Astrocyte (in vitro differentiated cells and primary cell): ENCODE results near the gene PTPRM. TPM values are rescaled to one million over a fixed set of nuclear protein-coding genes. Genes with fewer than 3 reads are reported as not detected.

Experiments
- DNase-seq: peaks from one replicate; pipeline ENCODE4 v3.0.0-alpha.2; 2010; ENCODE audit warnings: low read depth
- FAIRE-seq: peaks from 2 replicates; lab custom pipeline; 2011; peaks lifted over from hg19 to GRCh38; lab: Jason Lieb, UNC
- H2AFZ ChIP-seq: 2 replicates; pipeline ENCODE4 v1.6.0; 2012; ENCODE audit warnings: low read depth, low read length, inconsistent platforms
- H3K27ac ChIP-seq: 2 replicates; pipeline ENCODE4 v1.5.1; 2011; ENCODE audit warnings: low read depth, low read length, inconsistent platforms
- H3K27me3 ChIP-seq: 2 replicates; pipeline ENCODE4 v1.6.0; 2011; ENCODE audit warnings: low read length, inconsistent platforms; ENCODE audit not compliant: insufficient read depth
- H3K36me3 ChIP-seq: 2 replicates; pipeline ENCODE4 v1.5.1; 2011; ENCODE audit warnings: low read length, inconsistent platforms; ENCODE audit not compliant: insufficient read depth
- H3K4me1 ChIP-seq: 2 replicates; pipeline ENCODE4 v1.5.1; 2011; ENCODE audit warnings: low read length, inconsistent platforms; ENCODE audit not compliant: insufficient read depth
- H3K4me2 ChIP-seq: 2 replicates; pipeline ENCODE4 v1.6.0; 2012; ENCODE audit warnings: low read length, inconsistent platforms
- H3K4me3 ChIP-seq: 2 replicates; pipeline ENCODE4 v1.5.1; 2011; ENCODE audit warnings: low read depth, mild to moderate bottlenecking, low read length, inconsistent platforms; ENCODE audit not compliant: insufficient read depth
- H3K79me2 ChIP-seq: 2 replicates; pipeline ENCODE4 v1.6.0; 2012; ENCODE audit warnings: mild to moderate bottlenecking, low read length, inconsistent platforms; ENCODE audit not compliant: insufficient read depth
- H3K9ac ChIP-seq: 2 replicates; pipeline ENCODE4 v1.6.0; 2012; ENCODE audit warnings: mild to moderate bottlenecking, low read length, inconsistent platforms
- H3K9me3 ChIP-seq: 2 replicates; pipeline ENCODE4 v1.5.1; 2012; ENCODE audit warnings: low read depth, mild to moderate bottlenecking, low read length, inconsistent platforms; ENCODE audit not compliant: insufficient read depth
- H4K20me1 ChIP-seq: 2 replicates; pipeline ENCODE4 v1.6.0; 2012; ENCODE audit warnings: low read length, inconsistent platforms; ENCODE audit not compliant: insufficient read depth
- H3K27ac Mint-ChIP-seq: one replicate; pipeline ENCODE4 v1.8.0; 2021; ENCODE audit warnings: mild to moderate bottlenecking, mixed read lengths; ENCODE audit not compliant: unreplicated experiment
- H3K27me3 Mint-ChIP-seq: one replicate; pipeline ENCODE4 v1.8.0; 2021; ENCODE audit warnings: low read depth, mixed read lengths; ENCODE audit not compliant: unreplicated experiment
- H3K36me3 Mint-ChIP-seq: one replicate; pipeline ENCODE4 v1.8.0; 2021; ENCODE audit warnings: low read depth, mixed read lengths; ENCODE audit not compliant: unreplicated experiment
- H3K4me1 Mint-ChIP-seq: one replicate; pipeline ENCODE4 v1.8.0; 2021; ENCODE audit warnings: low read depth, mixed read lengths; ENCODE audit not compliant: unreplicated experiment
- H3K4me3 Mint-ChIP-seq: one replicate; pipeline ENCODE4 v1.8.0; 2021; ENCODE audit warnings: mild to moderate bottlenecking, moderate library complexity, mixed read lengths; ENCODE audit not compliant: unreplicated experiment
- H3K9me3 Mint-ChIP-seq: one replicate; pipeline ENCODE4 v1.8.0; 2021; ENCODE audit warnings: mild to moderate bottlenecking, mixed read lengths; ENCODE audit not compliant: unreplicated experiment
- EZH2 ChIP-seq: IDR thresholded peaks from 2 replicates; pipeline ENCODE4 v1.6.1; 2012; ENCODE audit warnings: mild to moderate bottlenecking, low read length, inconsistent platforms; ENCODE audit not compliant: insufficient read depth
- total RNA-seq: library from RNA; stranded (reverse); gene quantifications from 2 replicates; pipeline ENCODE4 v1.2.1, GENCODE V29; 2021
- TF ChIP-seq, protein P1 (sequence below): IDR thresholded peaks from 2 replicates; pipeline ENCODE4 v1.5.1; 2011; ENCODE audit warnings: low read depth, mild to moderate bottlenecking, inconsistent platforms, low read length, moderate library complexity; ENCODE audit not compliant: insufficient read depth

The PTPRM gene
- total RNA-seq, 1 donor from 2014 or later, result 59.6 TPM

DNA sequence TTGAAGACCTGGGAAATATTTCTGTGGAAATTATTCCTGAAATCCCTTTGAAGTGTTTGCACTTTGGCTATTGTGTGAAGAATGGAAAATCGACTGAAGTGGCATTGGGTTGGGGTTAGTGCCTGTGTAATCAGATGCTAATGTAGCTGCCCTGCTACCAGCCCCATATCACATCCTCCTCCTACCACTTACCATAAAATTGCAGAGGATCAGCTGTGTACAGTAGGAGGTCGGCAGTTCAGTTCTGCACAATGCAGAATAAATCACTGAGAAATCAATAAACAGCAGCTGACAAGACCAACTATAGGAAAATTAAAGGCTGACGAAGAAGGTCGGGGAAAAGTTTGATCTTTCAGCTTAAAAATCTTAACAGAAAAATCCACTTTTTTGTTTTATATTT, 440.9 kb downstream of the PTPRM start:
- H3K27me3 Mint-ChIP-seq, result no peaks in the 10 kb centered on the region
- no peaks in the 10 kb centered on the region for H3K9me3 Mint-ChIP-seq
- TF ChIP-seq EZH2, result no peak
- TF ChIP-seq, protein P1, sequence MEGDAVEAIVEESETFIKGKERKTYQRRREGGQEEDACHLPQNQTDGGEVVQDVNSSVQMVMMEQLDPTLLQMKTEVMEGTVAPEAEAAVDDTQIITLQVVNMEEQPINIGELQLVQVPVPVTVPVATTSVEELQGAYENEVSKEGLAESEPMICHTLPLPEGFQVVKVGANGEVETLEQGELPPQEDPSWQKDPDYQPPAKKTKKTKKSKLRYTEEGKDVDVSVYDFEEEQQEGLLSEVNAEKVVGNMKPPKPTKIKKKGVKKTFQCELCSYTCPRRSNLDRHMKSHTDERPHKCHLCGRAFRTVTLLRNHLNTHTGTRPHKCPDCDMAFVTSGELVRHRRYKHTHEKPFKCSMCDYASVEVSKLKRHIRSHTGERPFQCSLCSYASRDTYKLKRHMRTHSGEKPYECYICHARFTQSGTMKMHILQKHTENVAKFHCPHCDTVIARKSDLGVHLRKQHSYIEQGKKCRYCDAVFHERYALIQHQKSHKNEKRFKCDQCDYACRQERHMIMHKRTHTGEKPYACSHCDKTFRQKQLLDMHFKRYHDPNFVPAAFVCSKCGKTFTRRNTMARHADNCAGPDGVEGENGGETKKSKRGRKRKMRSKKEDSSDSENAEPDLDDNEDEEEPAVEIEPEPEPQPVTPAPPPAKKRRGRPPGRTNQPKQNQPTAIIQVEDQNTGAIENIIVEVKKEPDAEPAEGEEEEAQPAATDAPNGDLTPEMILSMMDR, result no peak
- Histone ChIP-seq H3K79me2 (no peaks in the 10 kb centered on the region), H2AFZ (no peak overlapping the region), H3K27me3 (no peaks in the 10 kb centered on the region), H3K4me1 (peaks cover 3% of the 10 kb centered on the region), H3K9me3 (no peaks in the 10 kb centered on the region), H3K9ac (no peak overlapping the region), H4K20me1 (peaks cover 3% of the 10 kb centered on the region), H3K4me3 (no peak overlapping the region), H3K4me2 (no peak overlapping the region), H3K27ac (no peak overlapping the region), H3K36me3 (no peaks in the 10 kb centered on the region)
- no peaks in the 10 kb centered on the region for H3K36me3 Mint-ChIP-seq
- no peak for FAIRE-seq
- H3K4me1 Mint-ChIP-seq, result peaks cover 10% of the 10 kb centered on the region
- DNase-seq, result no peak
- no peak overlapping the region for H3K4me3 Mint-ChIP-seq
- H3K27ac Mint-ChIP-seq, result no peak overlapping the region

DNA sequence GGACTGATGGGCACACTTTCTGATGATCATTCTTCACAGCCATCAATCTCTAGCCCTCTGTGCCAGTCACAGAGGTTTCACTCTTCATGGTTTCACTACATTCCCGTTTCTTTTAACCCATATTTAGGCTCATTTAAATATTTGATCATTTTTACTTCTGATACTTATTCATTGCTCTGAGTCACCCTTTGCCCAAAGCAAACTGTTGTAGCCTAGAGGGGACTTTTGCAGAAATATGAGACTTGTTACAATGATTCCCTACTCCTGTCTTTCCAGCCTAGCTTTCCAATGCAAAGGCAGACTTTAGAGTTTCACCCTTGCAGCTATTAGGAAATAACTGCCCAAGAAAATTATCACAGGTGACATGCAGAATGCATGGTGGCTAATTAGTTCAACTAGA, 444.2 kb downstream of the PTPRM start:
- no peaks in the 10 kb centered on the region for H3K9me3 ChIP-seq
- H3K79me2 ChIP-seq, result no peaks in the 10 kb centered on the region
- H3K36me3 Mint-ChIP-seq, result no peaks in the 10 kb centered on the region
- no peak overlapping the region for H3K4me3 Mint-ChIP-seq
- DNase-seq (no peak), FAIRE-seq (no peak)
- no peak overlapping the region for H3K9ac ChIP-seq
- H4K20me1 ChIP-seq, result no peaks in the 10 kb centered on the region
- no peak overlapping the region for H3K4me2 ChIP-seq
- H3K9me3 Mint-ChIP-seq, result no peaks in the 10 kb centered on the region
- no peak overlapping the region for H3K27ac Mint-ChIP-seq
- H3K4me1 Mint-ChIP-seq, result no peaks in the 10 kb centered on the region
- no peak overlapping the region for H3K4me3 ChIP-seq
- no peaks in the 10 kb centered on the region for H3K4me1 ChIP-seq
- H2AFZ ChIP-seq, result no peak overlapping the region
- no peaks in the 10 kb centered on the region for H3K27me3 ChIP-seq
- no peaks in the 10 kb centered on the region for H3K27me3 Mint-ChIP-seq
- no peaks in the 10 kb centered on the region for H3K36me3 ChIP-seq
- H3K27ac ChIP-seq, result no peak overlapping the region
- TF ChIP-seq, protein P1, result no peak
- TF ChIP-seq EZH2, result no peak

DNA sequence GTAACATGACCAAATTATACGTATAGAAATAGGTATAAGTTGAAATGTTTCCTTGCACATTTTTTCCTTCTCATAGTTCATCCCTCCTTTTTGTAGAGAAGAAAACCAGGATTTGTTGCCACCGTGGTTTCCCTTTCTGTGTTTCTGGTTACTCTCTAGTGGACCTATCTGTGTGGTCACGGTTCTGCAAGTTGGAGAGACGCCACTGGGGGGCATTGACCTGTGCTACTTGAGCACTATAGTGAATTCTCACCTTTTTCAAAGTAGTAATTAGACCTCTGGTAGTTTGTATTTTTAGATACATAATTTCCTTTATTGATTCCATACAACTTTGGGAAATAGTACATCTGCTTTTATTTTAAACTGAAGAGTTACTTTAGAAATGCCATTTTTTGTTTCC, 444.8 kb downstream of the PTPRM start:
- Mint-ChIP-seq H3K4me3 (no peak overlapping the region), H3K9me3 (no peaks in the 10 kb centered on the region), H3K27me3 (no peaks in the 10 kb centered on the region), H3K36me3 (no peaks in the 10 kb centered on the region), H3K27ac (no peak overlapping the region), H3K4me1 (peaks cover 3% of the 10 kb centered on the region)
- Histone ChIP-seq H3K4me1 (no peaks in the 10 kb centered on the region), H3K9ac (no peak overlapping the region), H3K36me3 (no peaks in the 10 kb centered on the region), H4K20me1 (no peaks in the 10 kb centered on the region), H2AFZ (no peak overlapping the region), H3K79me2 (no peaks in the 10 kb centered on the region), H3K9me3 (no peaks in the 10 kb centered on the region), H3K27ac (no peak overlapping the region), H3K4me2 (no peak overlapping the region), H3K4me3 (no peak overlapping the region), H3K27me3 (no peaks in the 10 kb centered on the region)
- no peak for TF ChIP-seq EZH2
- TF ChIP-seq, protein P1, result no peak
- FAIRE-seq (no peak), DNase-seq (no peak)
